NCI-H524 (cell line): ENCODE results near the gene KCTD13.
"Not testable (repeated sequence)": the region's sequence is repeated elsewhere in the genome, so short reads cannot be mapped to it uniquely, and the experiment has no call there.

Source experiments
- DNase-seq, 2 experiments: peaks; one replicate each; lab custom pipeline; 2025; lab: John Stamatoyannopoulos, UW

KCTD13 gene

DNA sequence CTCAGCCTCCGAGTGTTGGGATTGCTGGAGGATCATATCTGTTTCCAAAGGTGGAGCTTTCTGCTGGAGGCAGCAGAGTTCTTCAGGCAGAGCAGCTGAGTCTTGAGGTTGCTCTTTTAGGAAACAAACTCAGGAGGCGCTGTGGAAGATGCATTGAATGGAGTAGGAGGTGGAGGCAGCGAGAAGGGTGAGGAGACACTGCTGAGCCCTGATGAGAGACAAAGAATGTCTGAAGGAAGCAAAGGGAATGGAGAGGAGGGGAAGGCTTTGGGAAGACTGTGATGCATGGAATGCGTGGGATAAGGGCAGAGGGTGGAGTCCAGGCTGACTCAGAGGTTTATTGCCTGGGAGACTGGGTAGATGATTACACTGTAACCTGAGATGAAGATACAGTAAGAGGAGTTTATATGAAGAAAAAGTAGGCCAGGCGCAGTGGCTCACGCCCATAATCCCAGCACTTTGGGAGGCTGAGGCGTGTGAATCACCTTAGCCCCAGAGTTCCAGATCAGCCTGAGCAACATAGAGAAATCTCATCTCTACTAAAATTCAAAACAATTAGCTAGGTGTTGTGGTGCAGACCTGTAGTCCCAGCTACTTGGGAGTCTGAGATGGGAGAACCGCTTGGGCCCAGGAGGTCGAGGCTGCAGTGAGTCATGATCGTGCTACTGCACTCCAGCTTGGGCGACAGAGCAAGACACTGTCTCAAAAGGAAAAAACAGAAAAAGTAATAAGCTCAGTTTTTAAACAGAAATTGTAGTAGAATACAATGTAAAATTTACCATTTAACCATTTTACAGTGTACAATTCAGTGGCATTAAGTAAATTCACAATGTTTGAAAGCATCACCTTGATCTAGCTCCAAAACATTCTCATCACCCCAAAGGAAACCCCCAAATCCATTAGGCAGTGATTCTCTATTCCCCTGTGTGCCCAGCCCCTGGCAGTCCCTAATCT, 18.1 kb upstream of the KCTD13 start:
- DNase-seq = peak; percentile 32 to 57

DNA sequence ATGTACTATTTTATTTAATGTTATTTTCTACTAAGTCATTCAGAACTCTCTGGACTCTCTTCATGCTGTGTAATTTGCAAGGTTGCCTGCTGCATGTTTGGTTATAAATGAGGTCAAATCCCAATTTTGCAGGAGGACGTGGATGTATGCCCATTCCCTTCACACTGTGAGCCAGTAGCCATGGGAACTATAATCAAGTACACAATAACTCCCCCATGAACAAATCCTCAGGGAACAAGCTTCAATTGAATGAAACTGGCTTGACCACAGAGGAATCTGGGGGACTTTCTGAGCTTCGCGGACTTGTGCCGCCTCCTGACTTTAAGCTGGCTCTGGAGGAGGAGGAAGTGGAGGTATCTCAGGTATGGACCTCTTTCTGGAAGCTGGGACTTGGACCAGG, 14.6 kb upstream of the KCTD13 start:
- no peak for DNase-seq

DNA sequence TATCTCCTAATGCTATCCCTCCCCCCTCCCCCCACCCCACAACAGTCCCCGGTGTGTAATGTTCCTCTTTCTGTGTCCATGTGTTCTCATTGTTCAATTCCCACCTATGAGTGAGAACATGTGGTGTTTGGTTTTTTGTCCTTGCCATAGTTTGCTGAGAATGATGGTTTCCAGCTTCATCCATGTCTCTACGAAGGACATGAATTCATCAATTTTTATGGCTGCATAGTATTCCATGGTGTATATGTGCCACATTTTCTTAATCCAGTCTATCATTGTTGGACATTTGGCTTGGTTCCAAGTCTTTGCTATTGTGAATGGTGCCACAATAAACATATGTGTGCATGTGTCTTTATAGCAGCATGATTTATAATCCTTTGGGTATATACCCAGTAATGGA, 5.7 kb upstream of the KCTD13 start:
- DNase-seq = not testable (repeated sequence)

DNA sequence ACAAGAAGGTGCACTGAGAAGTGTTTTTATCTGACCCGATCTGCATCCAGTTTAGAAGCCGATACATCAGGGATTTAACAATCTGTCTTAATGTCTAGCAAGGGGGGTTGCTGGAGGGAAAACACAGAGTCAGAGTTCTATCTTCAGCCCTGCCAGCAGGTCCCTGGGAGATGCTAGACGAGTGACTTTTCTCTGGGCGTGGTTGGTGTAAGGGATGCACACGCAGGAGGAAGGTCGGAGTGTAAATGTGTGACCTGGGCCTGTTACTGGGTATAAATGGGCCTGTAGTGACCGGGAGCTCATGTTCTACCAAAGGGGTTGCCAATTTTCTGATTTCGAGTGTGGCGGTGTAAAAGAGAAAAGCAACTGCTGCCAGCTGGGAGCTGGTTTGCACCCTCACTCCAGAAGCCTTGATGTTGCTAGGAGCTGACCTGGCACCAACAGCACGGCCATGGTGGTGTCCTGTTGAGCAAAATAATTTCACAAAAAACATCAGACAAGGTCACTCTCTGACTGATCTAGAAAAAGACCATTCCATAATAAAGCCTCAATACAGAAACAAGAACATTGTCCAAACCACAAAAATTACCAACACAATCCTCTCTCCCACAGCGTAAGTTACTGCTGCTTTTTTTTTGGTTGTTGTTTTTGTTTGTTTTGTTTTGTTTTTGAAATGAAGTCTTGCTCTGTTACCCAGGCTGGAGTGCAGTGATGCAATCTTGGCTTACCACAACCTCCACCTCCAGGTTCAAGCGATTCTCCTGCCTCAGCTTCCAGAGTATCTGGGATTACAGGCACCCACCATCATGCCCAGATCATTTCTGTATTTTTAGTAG, 1.3 kb upstream of the KCTD13 start:
- no peak for DNase-seq

DNA sequence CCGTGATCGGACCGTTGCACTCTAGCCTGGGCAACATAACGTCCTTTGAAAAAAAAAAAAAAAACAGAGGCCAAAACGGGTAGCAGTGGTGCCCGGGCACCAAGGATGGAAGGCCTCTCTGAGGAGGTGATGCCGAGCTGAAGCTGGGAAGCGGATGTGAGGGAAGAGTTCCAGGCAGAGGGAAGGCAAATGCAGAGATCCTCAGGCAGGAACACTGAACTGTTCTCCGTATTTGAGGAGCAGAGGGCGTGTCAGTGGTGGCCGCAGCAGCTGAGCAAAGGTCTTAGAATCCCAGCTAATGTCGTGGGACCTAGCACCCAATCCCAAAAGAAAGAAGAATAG, 656 bp upstream of the KCTD13 start:
- DNase-seq = peak in 1 of 2 experiments; percentile 48

DNA sequence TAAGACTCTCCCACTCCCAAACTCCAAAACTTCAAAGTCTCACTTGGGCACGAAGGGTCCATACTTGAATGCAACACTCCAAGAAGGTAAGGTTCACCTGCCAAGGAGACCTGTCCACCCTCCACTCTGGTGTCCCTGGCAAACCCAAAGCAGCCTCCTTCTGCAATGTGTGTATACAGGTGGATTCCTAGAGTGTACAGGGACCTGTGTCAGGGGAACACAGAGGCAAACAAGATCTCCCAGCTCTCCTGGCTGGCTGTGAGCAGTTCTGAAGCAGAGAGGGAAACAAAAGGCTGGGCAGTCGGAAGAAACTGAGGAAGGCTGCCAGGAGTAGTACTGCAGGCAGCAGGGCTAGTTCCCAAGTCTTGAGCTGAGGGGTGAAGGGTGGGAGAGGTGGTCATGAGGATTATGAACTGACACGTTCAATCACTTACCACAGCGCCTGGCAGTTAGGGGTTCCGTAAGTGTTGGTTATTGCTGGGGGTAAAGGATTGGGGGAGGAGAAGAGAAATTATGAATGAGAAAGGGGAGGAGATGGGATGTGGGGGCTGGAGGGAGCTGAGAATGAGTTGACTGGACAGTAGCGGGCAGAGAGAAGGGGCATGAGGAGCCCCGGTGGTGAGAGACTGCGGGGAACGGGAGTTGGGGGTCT, 795 bp downstream of the KCTD13 start:
- DNase-seq = no peak

DNA sequence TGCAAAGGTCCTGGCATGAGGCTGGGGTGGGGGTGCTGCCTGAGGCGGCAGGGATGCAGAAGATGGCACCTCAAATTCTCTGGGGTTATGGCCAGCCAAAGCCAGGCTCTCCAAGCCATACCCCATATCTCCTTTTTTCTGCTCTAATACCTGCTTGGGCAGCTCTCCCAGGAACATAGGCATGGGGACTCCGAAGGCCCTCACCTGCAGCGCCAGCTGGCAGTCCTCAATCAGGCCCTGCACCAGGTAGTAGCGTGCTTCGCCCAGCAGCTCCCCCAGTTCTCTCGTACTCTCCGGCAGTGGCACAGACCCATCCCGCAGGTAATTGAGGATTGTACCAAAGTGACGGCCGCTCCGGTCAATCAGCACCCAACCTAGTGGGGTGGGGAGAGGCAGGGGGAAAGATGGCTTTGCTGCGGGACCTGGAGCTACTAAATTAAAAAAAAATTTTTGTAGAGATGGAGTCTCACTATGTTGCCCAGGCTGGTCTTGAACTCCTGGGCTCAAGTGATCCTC, 3.0 kb downstream of the KCTD13 start:
- no peak for DNase-seq

DNA sequence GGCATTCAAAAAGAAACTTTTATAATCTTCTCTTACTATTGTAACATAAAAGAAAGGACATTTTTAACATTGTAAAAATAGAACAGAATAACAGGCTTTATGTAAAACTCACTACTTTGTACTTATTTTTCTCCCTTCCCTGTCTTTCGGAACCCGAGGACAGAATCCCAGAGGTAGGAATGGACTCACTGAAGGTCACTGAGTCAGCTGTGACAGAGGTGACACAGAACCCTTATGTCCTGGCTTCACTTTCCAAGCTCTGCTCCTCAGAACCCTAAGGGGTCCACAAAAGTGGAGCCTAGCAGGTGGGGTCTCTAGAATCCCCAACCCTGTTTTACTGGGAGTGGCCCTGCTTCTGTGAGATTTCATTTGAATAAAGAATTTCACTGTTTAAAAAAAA, 3.7 kb downstream of the KCTD13 start:
- DNase-seq = no peak

DNA sequence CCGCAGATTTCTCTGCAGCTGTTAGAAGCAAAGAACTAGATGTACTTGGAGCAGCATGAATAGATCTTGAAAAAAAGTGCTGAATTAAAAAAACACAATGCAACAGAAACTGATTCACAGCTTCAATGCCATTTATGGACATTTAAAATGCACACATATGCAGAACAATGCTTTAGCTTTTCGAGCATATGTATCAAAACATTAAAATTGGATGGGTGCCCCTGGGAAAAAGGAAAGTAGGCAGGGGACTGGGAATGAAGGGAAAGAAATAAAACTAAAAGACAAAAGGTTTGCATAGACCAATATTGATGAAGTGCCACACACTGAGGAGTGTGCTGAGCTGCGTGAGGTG, 5.0 kb downstream of the KCTD13 start:
- no peak for DNase-seq

DNA sequence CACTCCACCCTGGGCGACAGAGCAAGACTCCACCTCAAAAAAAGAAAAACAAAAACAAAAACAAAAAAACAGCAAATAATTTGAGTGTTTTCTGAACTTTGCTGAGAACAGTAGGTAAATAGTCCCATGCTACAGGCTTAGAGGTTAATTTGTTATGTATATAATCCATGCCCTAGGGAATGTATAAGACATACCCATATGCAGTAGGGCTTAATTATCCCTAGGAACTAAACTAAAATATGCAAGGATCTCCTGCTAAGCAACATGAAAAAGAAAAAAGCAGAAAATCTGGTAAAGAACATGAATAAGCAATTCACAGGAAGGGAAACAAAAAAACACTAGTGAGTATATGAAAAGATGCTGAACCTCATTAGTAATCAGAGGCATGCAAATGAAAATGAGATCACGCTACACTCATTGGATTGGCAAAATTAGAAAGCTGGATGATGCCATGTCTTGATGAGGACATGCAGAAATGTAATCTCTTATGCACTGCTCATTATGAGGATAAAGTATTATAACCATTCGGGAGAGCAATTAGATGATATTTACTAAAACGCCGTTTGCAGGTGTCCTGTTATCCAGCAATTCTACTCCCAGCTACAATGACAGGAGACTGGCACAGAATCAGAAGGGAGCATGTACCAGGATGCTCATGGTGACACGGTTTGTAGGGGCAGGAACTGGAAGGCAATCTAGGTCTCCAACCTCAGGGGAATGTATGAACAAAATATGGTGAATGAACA, 5.6 kb downstream of the KCTD13 start:
- no peak for DNase-seq

DNA sequence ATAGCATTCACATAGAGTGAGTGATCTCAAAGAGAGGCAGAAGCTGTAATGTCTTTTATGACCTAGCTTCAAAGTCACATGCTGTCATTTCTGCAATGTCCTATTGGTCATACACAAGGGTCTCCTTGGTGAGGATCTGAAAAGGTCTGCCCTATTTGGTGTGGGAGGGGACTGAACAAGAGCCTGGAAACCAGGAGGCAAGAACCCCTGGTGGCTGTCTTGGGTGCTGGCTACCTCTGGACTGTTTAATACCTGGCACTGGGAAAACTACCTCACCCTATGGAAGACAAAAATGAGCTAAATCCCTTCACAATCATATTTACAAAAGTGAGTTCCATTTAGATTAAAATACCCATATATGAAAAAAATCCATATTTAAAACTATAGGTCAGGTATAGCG, 9.0 kb downstream of the KCTD13 start:
- no peak for DNase-seq

DNA sequence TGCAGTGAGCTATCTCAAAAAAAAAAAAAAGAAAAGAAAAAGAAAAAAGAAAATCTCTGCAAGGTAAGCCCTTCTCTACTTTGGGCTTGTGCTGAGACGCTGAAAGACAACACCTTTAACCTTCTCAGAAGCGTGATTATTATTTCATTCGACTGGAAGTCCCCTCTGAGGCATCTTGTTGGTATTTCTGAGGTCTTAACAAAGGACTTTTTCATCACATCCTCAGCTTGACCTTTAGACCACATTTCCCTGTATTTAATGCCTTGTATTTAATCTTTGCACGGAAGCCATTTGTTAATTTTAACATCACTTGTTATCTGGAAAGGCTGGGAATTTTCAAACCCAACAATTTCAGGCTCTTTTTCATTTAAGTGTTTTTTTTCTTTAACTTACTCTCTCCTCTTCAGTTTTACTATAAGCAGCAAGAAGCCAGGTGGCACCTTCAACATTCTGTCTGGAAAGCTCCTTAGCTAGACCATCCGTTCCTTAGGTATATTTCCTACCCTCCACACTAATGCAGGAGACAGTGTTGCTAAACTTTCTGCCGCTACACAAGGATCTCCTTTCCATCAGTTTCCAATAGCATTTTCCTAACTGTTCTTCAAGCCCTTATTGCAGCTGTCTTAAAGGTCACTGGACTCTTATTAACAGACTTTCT, 10.3 kb downstream of the KCTD13 start:
- DNase-seq = no peak

DNA sequence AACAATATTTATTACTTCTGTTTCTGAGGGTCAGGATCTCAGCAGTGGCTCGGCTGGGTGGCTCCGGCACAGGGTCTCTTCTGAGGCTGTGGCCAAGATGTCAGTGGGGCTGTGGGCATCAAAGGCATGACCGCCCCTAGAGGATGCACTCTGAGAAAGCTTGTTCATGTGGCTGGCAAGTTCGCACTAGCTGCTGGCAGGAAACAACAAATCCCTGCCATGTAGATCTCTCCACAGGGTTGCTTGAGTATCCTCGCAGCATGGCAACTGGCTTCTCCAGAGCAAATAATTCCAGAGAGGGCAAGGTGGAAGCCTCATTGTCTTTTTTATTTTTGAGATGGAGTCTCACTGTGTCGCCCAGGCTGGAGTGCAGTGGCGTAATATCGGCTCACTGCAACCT, 12.5 kb downstream of the KCTD13 start:
- DNase-seq = no peak

DNA sequence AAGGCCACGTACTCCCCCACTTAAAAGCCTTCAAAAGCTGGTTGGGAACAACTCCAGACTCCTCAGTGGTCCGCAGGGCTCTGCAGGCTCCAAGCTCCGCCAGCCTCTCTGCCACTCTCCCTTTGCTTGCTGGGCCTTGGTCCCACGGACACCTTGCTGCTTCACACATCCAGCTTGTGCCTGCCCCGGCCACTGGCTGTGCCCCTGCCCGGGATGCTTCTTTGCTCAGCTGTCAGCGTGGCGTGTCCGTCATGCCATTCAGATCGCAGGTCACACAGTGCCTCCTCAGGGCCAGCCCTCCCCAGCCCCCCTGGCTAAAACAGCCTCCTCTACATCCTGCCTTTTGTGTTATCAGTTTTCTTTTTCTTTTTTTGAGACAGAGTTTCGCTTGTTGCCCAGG, 13.9 kb downstream of the KCTD13 start:
- no peak for DNase-seq

DNA sequence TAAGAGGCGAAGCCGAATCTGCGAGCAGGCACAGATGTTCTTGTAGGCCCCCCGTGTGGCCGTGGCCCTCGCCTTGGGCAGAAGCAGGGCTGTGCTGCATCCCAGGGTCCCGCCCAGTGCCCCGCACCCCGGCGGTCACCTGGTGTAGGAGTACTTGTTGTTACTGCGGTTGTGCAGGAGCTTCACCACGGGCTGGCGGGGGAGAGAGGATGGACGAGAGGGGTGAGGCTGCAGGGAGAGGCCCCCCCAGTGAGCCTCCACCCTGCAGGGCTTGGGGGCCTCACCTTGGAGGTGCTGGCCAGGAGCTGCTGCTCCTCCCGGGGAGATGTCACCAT, 14.4 kb downstream of the KCTD13 start:
- no peak for DNase-seq

DNA sequence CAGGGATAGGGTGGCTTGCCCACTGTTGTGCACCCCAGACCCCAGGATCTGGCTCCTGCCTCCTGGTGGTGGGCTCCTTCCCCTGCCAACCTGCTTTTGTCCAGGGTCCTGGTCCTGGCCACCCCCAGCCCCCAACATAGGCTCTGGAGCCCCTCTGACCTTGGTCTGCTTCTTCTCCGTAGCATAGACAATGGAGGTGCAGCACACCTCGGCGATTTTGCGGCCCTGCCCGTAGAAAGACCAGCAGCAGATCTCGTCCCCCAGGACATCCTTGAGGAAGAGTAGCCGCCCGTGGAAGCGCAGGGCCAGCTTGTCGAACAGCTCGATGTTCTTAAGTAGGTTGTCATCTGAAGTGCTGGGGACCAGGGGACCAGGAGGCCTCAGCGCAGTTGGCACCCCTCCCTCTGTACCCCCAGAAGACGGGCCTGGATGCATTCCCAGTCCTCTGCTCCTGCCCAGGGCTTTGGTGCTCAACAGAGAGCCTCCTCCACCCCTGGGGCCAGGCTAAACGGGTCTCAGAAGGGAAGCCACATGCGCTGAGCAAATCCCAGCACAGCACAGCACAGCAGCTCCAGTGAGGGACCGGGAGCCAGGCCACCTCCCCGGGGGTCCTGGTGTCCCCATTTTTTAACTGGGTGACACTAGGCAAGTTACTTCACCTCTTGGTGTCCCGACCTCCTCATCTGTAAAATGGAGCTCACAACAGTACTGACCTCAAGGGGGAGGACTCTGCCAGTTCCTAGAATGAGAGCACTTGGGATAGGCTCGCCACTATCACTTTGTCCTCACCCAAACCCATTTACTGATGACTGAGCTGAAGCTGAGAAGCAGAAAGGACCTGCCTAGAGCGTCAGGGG, 15.0 kb downstream of the KCTD13 start:
- no peak for DNase-seq

DNA sequence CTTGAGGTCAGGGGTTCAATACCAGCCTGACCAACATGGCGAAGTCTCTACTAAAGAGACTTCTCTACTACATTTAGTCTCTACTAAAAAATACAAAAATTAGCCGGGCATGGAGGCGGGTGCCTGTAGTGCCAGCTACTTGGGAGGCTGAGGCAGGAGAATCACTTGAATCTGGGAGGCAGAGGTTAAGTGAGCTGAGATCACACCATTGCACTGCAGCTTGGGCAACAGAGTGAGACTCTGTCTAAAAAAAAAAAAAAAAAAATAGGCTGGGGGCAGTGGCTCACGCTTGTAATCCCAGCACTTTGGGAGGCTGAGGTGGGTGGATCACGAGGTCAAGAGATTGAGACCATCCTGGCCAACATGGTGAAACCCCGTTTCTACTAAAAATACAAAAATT, 16.2 kb downstream of the KCTD13 start:
- not testable (repeated sequence) for DNase-seq

DNA sequence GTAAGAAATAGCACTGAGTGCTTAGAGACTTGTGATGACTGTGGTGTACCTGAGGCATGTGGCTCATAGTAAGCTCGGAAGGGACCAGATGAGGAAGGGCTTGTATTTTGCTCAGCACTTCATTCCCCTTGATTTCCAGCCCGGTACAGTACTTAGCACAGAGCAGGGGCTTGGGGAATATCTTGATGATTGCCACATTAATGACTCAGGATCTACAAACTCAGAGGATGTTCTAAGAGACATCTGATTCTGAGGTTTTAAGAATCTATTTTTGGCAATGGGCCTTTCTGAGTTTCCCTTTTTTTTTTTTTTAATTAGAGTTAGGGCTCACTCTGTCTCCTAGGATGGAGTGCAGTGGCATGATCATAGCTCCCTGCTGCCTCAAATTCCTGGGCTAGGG, 16.6 kb downstream of the KCTD13 start:
- no peak for DNase-seq

DNA sequence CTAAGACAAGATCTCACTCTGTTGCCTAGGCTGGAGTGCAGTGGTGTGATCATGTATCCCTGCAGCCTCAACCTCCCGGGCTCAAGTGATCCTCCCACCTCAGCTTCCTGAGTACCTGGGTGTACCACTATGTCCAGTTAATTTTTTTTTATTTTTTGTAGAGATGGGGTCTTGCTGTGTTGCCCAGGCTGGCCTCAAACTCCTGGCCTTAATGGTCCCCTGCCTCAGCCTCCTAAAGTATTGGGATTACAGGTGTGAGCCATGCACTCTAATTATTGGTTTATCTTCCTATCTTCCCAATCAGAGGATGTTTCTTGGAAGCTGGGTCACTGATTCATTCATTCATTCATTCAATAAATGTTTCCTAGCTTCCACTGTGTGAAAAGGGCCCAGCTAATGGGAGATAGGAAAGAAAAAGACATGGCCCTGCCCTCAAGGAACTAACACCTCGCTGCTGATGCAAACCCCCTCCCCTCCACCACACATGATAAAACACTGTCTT, 17.3 kb downstream of the KCTD13 start:
- no peak for DNase-seq

DNA sequence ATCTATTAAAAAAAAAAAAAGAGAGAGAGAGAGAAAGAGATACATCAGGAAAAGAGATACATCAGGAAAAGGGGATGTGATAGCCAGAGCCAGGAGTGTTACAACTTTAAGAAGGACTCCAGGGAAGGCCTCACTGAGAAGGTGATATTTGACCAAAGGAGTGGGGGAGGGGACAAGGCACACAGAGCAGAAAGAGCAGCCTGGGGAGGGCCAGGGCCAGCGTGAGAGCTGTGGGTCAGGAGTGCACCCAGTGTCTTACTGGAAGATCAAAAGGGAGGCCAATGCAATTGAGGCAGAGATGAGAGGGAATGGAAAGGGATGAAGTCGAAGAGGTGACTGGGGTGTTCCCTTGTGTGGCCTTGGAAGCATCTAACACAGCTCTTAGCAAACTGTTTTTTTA, 18.1 kb downstream of the KCTD13 start:
- no peak for DNase-seq
